Transverse colon (tissue), 4 donors: ENCODE measurements around the gene MECR. TPM values are rescaled to one million over a fixed set of nuclear protein-coding genes. Genes with fewer than 3 reads are reported as not detected.

Experiments
- DNase-seq: peaks from one replicate; pipeline ENCODE4 v3.0.0-alpha.2; 2019
- H3K27ac ChIP-seq, 4 donors: fragments of 200-600 bp; sonication (generic); 2 replicates each; pipeline ENCODE4 v1.5.1; 2016 to 2018; ENCODE audit warnings: inconsistent platforms in 4 of 4
- H3K27me3 ChIP-seq: fragments of 200-600 bp; sonication (generic); 2 replicates; pipeline ENCODE4 v1.5.1; 2017; ENCODE audit warnings: inconsistent platforms
- H3K36me3 ChIP-seq, 4 donors: fragments of 200-600 bp; sonication (generic); 2 replicates each; pipeline ENCODE4 v1.5.1; 2017 to 2019; ENCODE audit warnings: inconsistent platforms in 4 of 4
- H3K4me1 ChIP-seq, 4 donors: fragments of 200-600 bp; sonication (generic); 2 replicates each; pipeline ENCODE4 v1.5.1; 2017 to 2020; ENCODE audit warnings: inconsistent platforms in 4 of 4
- H3K4me3 ChIP-seq, 4 donors: fragments of 200-600 bp; sonication (generic); 1 replicate in 1 of 4; 2 replicates in 3 of 4; pipeline versions ENCODE4 v1.5.1 to v1.6.1; 2017 to 2019; ENCODE audit warnings: inconsistent platforms in 4 of 4
- H3K9me3 ChIP-seq, 2 donors: fragments of 200-600 bp; sonication (generic); 2 replicates each; pipeline ENCODE4 v1.5.1; 2017 to 2019; ENCODE audit warnings: inconsistent platforms in 2 of 2
- EP300 ChIP-seq: sonication (generic); formaldehyde crosslinking; IDR thresholded peaks from one replicate; pipeline ENCODE4 v1.6.1; 2017; ENCODE audit warnings: antibody characterized with exemption, low read depth
- POLR2A ChIP-seq: fragments of 450-650 bp; IDR thresholded peaks from one replicate; pipeline ENCODE4 v1.6.1; 2016; ENCODE audit warnings: antibody characterized with exemption, mild to moderate bottlenecking, moderate library complexity
- POLR2AphosphoS5 ChIP-seq, 3 donors: sonication (generic); formaldehyde crosslinking; IDR thresholded peaks; one replicate each; pipeline ENCODE4 v1.6.1; 2016; ENCODE audit warnings: antibody characterized with exemption in 3 of 3
- WGBS, 2 donors: methylation state at CpG; one replicate each; pipeline ENCODE4 v1.1.5; 2018; ENCODE audit warnings: low coverage in 1 of 2; 5-methylcytosine and 5-hydroxymethylcytosine counted together
- in situ Hi-C, 4 donors: fragments of 200-750 bp; cut with MboI; loops; one replicate each; pipeline versions ENCODE4 v1.15.0 to v1.15.1; 2017; ENCODE audit warnings: low sequenced_read_pairs in 3 of 4, low pct_ligation_motif_present in 1 of 4, low pct_unique_long_range_greater_than_20kb in 1 of 4
- intact Hi-C: fragments of 100-400 bp; cut with DNase I; formaldehyde crosslinking; loops from one replicate; pipeline ENCODE4 v1.15.1; 2023; ENCODE audit warnings: low total_unique reads
- total RNA-seq, 4 donors: library from RNA; depleted of rRNA; stranded (reverse); fragments of >200 nt; gene quantifications; one replicate each; pipeline ENCODE4 v1.1.0, GENCODE V29; 2016
- TF ChIP-seq, protein P1 (sequence below), 5 experiments: fragments of 200-600 bp in 3 of 5; fragments of 450-650 bp in 2 of 5; sonication (generic) in 3 of 5; IDR thresholded peaks; 1 replicate in 2 of 5; 2 replicates in 3 of 5; pipeline ENCODE4 v1.5.1; 2016 to 2017; ENCODE audit warnings: antibody characterized with exemption in 5 of 5, inconsistent platforms in 3 of 5, mild to moderate bottlenecking in 2 of 5, moderate library complexity in 1 of 5

The MECR gene
- total RNA-seq, 4 donors from 2014 or later, result 5.2 to 16.0 (median 12.2) TPM; not detected in 1

DNA sequence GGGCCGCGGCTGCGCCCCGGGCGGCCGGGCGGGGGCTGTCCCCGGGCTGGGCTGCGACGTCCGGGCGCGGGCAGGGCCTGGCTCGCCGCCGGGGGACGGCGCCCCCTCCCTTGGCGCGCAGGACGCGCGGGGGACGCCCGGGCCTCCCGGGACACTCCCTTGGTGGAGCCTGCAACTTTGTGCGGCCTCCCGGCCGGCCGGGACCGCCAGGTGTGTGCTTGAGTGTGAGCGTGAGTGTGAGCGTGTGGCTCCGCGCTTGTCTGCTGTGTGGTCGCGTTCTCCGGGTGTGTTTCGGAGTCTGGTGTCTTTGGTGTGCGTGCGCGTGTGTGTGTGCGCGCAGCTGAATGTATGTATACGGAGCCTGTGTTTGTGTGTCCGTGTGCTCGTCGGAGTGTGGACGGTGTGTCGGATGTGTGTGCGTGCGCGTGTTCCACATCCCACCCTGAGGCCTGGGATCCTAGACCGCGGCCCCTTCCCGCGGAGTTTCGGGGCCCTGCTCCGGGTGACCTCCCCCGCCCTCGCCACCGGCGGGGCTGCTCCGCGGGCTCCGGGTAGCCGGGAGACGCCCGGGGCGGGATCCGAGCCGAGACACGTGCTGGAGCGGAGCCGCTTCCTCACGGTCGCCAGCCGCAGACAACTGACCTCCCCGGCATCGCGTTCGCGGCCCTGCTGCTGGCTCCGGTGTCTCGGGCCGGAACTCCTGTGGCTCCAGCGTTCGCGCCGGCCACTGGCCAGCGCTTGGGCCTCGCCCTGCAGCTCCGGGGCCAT is 7.3 kb upstream of the MECR start:
- Histone ChIP-seq H3K27me3 (peaks cover 42% of the 10 kb centered on the region), H3K4me3 (peak overlapping the region; percentile 23 to 52 (median 38)), H3K4me1 (peaks cover 4 to 22% (median 18%) of the 10 kb centered on the region in 4 donors), H3K36me3 (no peaks in the 10 kb centered on the region), H3K27ac (peak overlapping the region in 3 of 4 donors; percentile 5 to 69 (median 34)), H3K9me3 (no peaks in the 10 kb centered on the region)
- intact Hi-C loops (loop anchor here (2.0 to 5.0 kb wide), 2 partner anchors 1143 to 1469 kb away; no protein-coding TSS in a partner anchor), in situ Hi-C loops (loop anchor here (10.0 to 25.0 kb wide), 5 partner anchors 849 to 1477 kb away; partner anchors contain the start of gene MATN1 (in 1 of the 4))
- TF ChIP-seq, protein P1, sequence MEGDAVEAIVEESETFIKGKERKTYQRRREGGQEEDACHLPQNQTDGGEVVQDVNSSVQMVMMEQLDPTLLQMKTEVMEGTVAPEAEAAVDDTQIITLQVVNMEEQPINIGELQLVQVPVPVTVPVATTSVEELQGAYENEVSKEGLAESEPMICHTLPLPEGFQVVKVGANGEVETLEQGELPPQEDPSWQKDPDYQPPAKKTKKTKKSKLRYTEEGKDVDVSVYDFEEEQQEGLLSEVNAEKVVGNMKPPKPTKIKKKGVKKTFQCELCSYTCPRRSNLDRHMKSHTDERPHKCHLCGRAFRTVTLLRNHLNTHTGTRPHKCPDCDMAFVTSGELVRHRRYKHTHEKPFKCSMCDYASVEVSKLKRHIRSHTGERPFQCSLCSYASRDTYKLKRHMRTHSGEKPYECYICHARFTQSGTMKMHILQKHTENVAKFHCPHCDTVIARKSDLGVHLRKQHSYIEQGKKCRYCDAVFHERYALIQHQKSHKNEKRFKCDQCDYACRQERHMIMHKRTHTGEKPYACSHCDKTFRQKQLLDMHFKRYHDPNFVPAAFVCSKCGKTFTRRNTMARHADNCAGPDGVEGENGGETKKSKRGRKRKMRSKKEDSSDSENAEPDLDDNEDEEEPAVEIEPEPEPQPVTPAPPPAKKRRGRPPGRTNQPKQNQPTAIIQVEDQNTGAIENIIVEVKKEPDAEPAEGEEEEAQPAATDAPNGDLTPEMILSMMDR (IDR thresholded peaks at IDR 0.05), result no peak
- TF ChIP-seq POLR2A, result no peak
- no peak for TF ChIP-seq EP300
- DNase-seq, result peak; percentile 30
- 3% methylated on average over 44 of the region's 93 CpGs; no CpG with 5 or more reads in 1 of the 2 donors for WGBS, 2 donors

DNA sequence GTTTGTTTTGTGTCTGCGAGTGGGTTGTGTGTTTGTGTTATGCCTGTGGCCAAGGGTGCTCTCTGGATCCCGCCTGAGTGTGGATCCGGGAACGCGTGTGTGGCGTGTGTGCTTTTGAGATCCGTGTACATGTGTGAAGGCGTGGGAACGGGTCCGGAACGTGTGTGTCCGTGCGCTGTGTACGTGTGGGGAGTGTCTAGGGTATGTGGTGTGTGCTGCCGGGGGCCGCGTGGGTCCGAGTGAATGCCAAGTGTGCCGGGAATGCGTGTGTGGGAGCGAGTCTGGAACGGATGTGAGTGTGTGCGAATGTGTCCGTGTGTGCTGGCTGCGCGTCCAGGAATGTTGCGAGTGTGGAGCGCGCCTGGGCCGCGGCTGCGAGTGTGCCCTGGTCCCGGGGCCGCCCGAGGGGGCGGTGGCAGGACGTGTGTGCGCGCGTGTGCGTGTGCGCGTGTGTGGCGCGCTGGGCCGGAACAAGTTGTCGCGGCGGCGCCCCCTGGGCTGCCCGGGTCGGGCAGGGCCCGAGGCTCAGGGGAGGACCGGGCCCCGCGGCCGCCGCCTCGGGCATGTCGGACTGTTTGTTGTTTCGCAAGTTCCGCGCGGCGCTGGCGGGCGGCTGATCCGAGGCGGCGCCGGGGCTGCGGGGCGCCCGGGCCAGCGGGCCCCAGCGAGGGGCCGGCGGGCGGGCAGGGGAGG is 6.5 kb upstream of the MECR start:
- peaks cover 4 to 22% (median 18%) of the 10 kb centered on the region in 4 donors for H3K4me1 ChIP-seq
- intact Hi-C loops, result loop anchor here (2.0 to 5.0 kb wide), 2 partner anchors 1144 to 1470 kb away; no protein-coding TSS in a partner anchor
- H3K4me3 ChIP-seq, result peak overlapping the region; percentile 35 to 54 (median 52)
- in situ Hi-C loops, result loop anchor here (10.0 to 25.0 kb wide), 5 partner anchors 850 to 1478 kb away; partner anchors contain the start of gene MATN1 (in 1 of the 4)
- peak; percentile 18 for DNase-seq
- peaks cover 42% of the 10 kb centered on the region for H3K27me3 ChIP-seq
- H3K36me3 ChIP-seq, result no peaks in the 10 kb centered on the region
- WGBS, 2 donors, result 2% methylated on average over 57 of the region's 79 CpGs; no CpG with 5 or more reads in 1 of the 2 donors
- H3K9me3 ChIP-seq, result no peaks in the 10 kb centered on the region
- TF ChIP-seq EP300 (no peak), POLR2AphosphoS5 (IDR thresholded peaks at IDR 0.05) (no peak), POLR2A (no peak)
- TF ChIP-seq, protein P1 (IDR thresholded peaks at IDR 0.05), result no peak
- peak overlapping the region in 3 of 4 donors; percentile 26 to 70 (median 58) for H3K27ac ChIP-seq

DNA sequence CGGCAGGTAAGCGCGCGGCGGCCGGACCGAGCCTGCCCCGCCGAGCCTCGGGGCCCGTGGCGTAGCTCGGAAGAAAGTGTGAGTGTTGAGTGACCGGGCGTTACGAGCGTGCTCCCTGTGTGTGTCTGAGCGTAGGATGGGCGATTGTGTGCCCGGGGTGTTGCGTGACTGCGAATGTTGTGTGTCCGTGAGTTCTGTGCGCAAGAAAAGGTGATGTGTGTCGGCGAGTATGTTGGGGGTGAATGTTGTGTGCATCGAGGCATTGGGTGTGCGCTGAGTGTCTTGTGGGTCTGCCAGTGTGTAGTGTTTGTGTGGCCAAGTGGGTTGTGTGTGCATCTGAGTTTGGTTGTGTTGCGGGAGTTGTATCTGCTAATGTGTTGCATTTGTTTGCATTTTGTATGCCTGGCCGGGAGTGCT is 6.0 kb upstream of the MECR start:
- WGBS, 2 donors, result 3 to 17% methylated on average over 6 to 30 of the region's 30 CpGs
- H3K4me1 ChIP-seq, result peaks cover 4 to 22% (median 18%) of the 10 kb centered on the region in 4 donors
- intact Hi-C loops (loop anchor here (2.0 to 5.0 kb wide), 2 partner anchors 1144 to 1471 kb away; no protein-coding TSS in a partner anchor), in situ Hi-C loops (loop anchor here (10.0 to 25.0 kb wide), 5 partner anchors 851 to 1478 kb away; partner anchors contain the start of gene MATN1 (in 1 of the 4))
- DNase-seq, result no peak
- H3K27ac ChIP-seq, result peak overlapping the region in 2 of 4 donors; percentile 26 to 70
- TF ChIP-seq EP300 (no peak), POLR2AphosphoS5 (IDR thresholded peaks at IDR 0.05) (no peak), POLR2A (no peak)
- TF ChIP-seq, protein P1 (IDR thresholded peaks at IDR 0.05), result no peak
- peak overlapping the region; percentile 35 to 54 (median 52) for H3K4me3 ChIP-seq
- no peaks in the 10 kb centered on the region for H3K36me3 ChIP-seq
- H3K27me3 ChIP-seq, result peaks cover 42% of the 10 kb centered on the region
- H3K9me3 ChIP-seq, result no peaks in the 10 kb centered on the region
